Measurements from ENCODE around the gene MRGPRX1. TPM values are rescaled to one million over a fixed set of nuclear protein-coding genes. Genes with fewer than 3 reads are reported as not detected.

Gene MRGPRX1
- total RNA-seq (not detected), total RNA-seq (0 to 0.08 (median 0) reads per million in 172 experiments)
- polyA plus RNA-seq (2013, experiment 1 of 2): not detected
- not detected for polyA plus RNA-seq (2013, experiment 2 of 2)

- intact Hi-C loops (cut with DNase I, micrococcal nuclease): no loop called here
- ATAC-seq (ENCODE audit: poor library complexity) (no peak), DNase-seq (no peak)
- H3K27me3 ChIP-seq (ENCODE audit: control insufficient read depth in 1 of 2, insufficient read depth in 2 of 2, low read length in 2 of 2): peaks cover 3 to 8% of the 10 kb centered on the region in 2 experiments
- no peak within 1 kb of the TSS for H3K27ac ChIP-seq (ENCODE audit: low read depth in 1 of 2, low read length in 2 of 2)
- H3K9me3 Mint-ChIP-seq: no peaks in the 10 kb centered on the region
- no peaks in the 10 kb centered on the region for H3K36me3 ChIP-seq (ENCODE audit: insufficient read depth, low read length)
- H3K36me3 Mint-ChIP-seq (ENCODE audit: low read depth): no peaks in the 10 kb centered on the region
- H3K4me3 Mint-ChIP-seq: no peak within 1 kb of the TSS
- TF ChIP-seq, protein P1, sequence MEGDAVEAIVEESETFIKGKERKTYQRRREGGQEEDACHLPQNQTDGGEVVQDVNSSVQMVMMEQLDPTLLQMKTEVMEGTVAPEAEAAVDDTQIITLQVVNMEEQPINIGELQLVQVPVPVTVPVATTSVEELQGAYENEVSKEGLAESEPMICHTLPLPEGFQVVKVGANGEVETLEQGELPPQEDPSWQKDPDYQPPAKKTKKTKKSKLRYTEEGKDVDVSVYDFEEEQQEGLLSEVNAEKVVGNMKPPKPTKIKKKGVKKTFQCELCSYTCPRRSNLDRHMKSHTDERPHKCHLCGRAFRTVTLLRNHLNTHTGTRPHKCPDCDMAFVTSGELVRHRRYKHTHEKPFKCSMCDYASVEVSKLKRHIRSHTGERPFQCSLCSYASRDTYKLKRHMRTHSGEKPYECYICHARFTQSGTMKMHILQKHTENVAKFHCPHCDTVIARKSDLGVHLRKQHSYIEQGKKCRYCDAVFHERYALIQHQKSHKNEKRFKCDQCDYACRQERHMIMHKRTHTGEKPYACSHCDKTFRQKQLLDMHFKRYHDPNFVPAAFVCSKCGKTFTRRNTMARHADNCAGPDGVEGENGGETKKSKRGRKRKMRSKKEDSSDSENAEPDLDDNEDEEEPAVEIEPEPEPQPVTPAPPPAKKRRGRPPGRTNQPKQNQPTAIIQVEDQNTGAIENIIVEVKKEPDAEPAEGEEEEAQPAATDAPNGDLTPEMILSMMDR (IDR thresholded peaks at IDR 0.05): no peak
- H3K4me1 Mint-ChIP-seq (ENCODE audit: low read depth): no peaks in the 10 kb centered on the region
- no peak within 1 kb of the TSS for H3K27ac Mint-ChIP-seq
- ChIA-PET POLR2A (no interaction called here), CTCF (no interaction called here)
- no peaks in the 10 kb centered on the region for H3K4me1 ChIP-seq (ENCODE audit: insufficient read depth, low read length)
- peaks cover 0 to 2% of the 10 kb centered on the region in 2 experiments for H3K9me3 ChIP-seq (ENCODE audit: control insufficient read depth in 1 of 2, insufficient read depth in 1 of 2, low read length in 2 of 2)
- no peak within 1 kb of the TSS for H3K4me3 ChIP-seq (ENCODE audit: low read length)
- H3K27me3 Mint-ChIP-seq: peaks cover 11% of the 10 kb centered on the region
Measured at GRCh38 chr11:18939314-18939713, at the start of gene MRGPRX1. Gene MRGPRX1, minus strand, starts transcription at chr11:18939414. Its CDS starts 4,630 bp downstream, at chr11:18934784.

DNA sequence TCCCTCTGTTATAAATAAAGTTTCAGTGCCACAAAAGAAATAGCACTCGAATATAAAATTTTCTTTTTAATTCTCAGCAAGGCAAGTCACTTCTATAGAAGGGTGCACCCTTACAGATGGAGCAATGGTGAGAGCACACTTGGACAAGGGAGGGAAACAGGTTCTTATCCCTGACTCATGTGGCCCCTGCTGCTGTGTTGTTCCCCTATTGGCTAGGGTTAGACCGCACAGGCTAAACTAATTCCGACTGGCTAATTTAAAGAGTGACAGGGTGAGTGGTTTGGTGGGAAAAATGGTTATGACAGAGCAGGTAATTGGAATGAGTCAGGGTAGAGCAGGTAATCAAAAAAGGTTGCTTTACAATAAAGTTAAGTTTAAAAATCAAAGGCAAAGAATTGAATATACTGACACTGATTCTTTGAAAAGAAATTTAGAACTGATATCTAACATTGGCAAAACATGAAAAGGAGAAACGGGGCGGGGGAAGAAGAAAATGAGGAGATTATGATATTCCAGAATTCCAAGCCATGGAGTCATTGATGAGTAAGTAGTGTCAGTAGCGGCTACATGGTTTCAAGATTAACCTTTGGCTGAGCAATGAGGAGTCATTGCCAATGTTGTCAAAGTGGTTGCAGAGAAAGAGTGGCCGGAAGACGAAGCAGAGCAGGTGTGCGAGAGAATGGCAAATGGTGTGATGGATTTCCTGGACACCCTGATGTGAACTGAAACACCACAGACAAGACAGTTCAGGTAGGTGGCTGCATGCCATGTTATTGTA lies 48.4 kb upstream of the MRGPRX1 start:
- peaks cover 33% of the 10 kb centered on the region for H3K27me3 Mint-ChIP-seq
- ChIA-PET POLR2A (no interaction called here), CTCF (no interaction called here)
- DNase-seq (no peak), ATAC-seq (ENCODE audit: poor library complexity) (no peak)
- no peaks in the 10 kb centered on the region for H3K9me3 ChIP-seq (ENCODE audit: control insufficient read depth in 1 of 2, insufficient read depth in 1 of 2, low read length in 2 of 2)
- no peak overlapping the region for H3K27ac ChIP-seq (ENCODE audit: low read depth in 1 of 2, low read length in 2 of 2)
- intact Hi-C loops (cut with DNase I, micrococcal nuclease): no loop called here
- H3K36me3 Mint-ChIP-seq (ENCODE audit: low read depth): no peaks in the 10 kb centered on the region
- peaks cover 0 to 7% of the 10 kb centered on the region in 2 experiments for H3K27me3 ChIP-seq (ENCODE audit: control insufficient read depth in 1 of 2, insufficient read depth in 2 of 2, low read length in 2 of 2)
- TF ChIP-seq, protein P1 (IDR thresholded peaks at IDR 0.05): no peak
- H3K4me3 Mint-ChIP-seq: no peak overlapping the region
- no peak overlapping the region for H3K4me3 ChIP-seq (ENCODE audit: low read length)
- H3K4me1 ChIP-seq (ENCODE audit: insufficient read depth, low read length): no peaks in the 10 kb centered on the region
- no peak overlapping the region for H3K27ac Mint-ChIP-seq
- H3K4me1 Mint-ChIP-seq (ENCODE audit: low read depth): no peaks in the 10 kb centered on the region
- no peaks in the 10 kb centered on the region for H3K36me3 ChIP-seq (ENCODE audit: insufficient read depth, low read length)
- peaks cover 11% of the 10 kb centered on the region for H3K9me3 Mint-ChIP-seq

DNA sequence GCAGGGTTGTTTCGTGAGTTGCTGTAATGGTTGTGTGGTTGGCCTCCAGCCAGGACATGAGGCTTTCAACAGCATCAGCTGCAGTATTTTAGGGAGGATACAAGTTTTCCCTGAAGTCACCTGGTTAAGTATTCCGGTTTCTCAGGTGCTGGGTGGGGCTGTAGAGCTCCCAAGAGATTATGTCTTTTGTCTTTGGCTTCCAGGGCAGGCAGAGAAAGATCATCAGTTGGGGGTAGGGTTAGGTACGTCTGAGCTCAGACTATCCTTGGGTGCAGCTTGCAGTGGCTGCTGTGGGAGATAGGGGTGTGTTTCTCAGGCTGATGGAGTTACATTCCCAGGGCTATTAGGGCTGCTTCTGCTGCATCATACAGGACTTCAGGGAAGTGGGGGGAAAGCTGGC lies 47.5 kb upstream of the MRGPRX1 start:
- no peaks in the 10 kb centered on the region for H3K36me3 Mint-ChIP-seq (ENCODE audit: low read depth)
- CTCF ChIA-PET: no interaction called here
- ATAC-seq (ENCODE audit: poor library complexity): no peak

More for the DNA sequence above, 47.5 kb upstream of the MRGPRX1 start:
- H3K27me3 Mint-ChIP-seq: peaks cover 36% of the 10 kb centered on the region
- H3K27ac Mint-ChIP-seq: no peak overlapping the region
- H3K4me1 Mint-ChIP-seq (ENCODE audit: low read depth): no peaks in the 10 kb centered on the region
- Histone ChIP-seq H3K27me3 (ENCODE audit: control insufficient read depth in 1 of 2, insufficient read depth in 2 of 2, low read length in 2 of 2) (peaks cover 3 to 11% of the 10 kb centered on the region in 2 experiments), H3K36me3 (ENCODE audit: insufficient read depth, low read length) (no peaks in the 10 kb centered on the region), H3K4me1 (ENCODE audit: insufficient read depth, low read length) (no peaks in the 10 kb centered on the region), H3K4me3 (ENCODE audit: low read length) (no peak overlapping the region), H3K27ac (ENCODE audit: low read depth in 1 of 2, low read length in 2 of 2) (no peak overlapping the region), H3K9me3 (ENCODE audit: control insufficient read depth in 1 of 2, insufficient read depth in 1 of 2, low read length in 2 of 2) (no peaks in the 10 kb centered on the region)
- peaks cover 9% of the 10 kb centered on the region for H3K9me3 Mint-ChIP-seq
- DNase-seq: no peak
- TF ChIP-seq, protein P1 (IDR thresholded peaks at IDR 0.05): no peak
- no peak overlapping the region for H3K4me3 Mint-ChIP-seq
- intact Hi-C loops (cut with DNase I, micrococcal nuclease): no loop called here
- POLR2A ChIA-PET: no interaction called here

Data from CD4-positive, alpha-beta T cell (primary cell).